Activated T-cell treated with anti-CD3 and anti-CD28 coated beads for 1 hour (primary cell): ENCODE measurements around the gene WIPF3.

Experiments
- DNase-seq: peaks from one replicate; pipeline ENCODE4 v3.0.0-alpha.2; 2020; ENCODE audit warnings: low read depth

Gene WIPF3

DNA sequence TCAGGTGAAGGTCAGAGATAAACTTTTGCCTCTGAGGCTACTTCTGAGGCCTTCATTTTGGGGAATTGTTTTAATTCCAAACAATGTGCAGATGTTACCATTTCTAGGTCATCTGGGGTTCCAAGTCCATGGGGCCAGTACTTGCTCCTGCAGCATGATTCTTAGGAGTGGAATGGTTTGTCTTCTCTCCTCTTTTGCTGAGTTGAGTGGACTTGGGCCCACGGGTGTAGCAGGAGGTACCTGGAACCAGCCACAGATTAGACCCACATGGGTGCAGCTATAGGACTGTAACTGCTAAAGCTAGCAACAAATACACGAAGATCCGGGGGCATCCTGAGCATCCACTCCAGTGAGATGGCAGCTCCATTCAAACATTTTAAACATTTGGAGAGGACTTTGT is 41.6 kb downstream of the WIPF3 start:
- no peak for DNase-seq

DNA sequence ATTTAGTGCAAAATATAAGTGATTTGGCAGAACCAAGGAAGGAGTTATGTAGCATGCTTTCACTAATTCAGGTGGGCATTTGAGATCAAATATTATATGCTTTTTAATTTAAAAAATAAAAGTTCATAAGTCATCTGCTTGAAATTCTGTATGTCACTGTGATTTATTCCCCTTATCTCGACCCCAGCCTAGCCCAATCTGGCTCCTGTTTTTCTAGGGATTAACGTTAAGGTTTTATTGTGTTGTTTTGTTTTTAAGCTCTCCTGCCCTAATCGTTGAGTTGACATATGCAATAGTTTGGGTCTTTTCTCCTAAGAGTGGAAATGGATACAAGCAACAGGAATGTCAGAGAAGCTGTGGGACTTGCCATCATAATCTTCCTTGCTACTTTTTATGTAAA is 42.6 kb downstream of the WIPF3 start:
- DNase-seq: no peak

DNA sequence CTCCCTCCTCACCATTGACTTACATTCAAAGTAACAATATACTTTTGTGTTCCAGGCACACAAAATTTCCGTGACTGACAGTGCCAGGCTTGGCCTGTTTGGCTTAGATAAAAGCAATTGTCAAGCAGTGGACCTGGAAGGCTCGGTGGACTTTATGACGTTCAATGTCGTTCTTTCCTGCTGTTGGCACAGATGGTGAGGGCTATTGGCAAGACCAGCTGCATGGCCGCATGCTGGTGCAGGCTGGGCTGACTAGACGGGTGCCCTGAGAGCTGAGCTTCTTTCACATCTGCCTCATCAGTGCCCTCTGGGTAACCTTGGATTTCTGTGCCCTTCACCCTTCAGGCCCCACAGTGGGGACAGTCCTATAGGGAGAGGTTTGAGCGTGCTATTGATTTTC is 45.2 kb downstream of the WIPF3 start:
- DNase-seq: no peak

DNA sequence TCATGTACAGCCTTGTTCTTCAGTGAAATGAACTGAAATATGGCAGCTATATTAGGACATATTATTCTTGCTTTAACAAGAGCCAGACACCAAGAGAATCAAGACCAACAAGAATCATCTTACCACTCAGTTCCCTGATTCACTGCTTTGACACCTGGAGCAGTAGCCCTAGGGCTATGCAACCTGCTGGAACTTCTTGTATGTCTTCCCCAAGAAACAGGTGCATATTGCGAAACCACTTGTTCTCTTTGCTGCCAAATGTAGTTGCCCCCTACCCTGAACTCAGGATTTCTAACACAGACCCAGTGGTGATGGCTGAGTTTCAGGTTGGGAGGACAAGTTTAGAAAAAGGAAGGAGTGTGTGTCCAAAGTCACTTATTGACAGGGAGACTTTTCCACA is 46.1 kb downstream of the WIPF3 start:
- DNase-seq: no peak

DNA sequence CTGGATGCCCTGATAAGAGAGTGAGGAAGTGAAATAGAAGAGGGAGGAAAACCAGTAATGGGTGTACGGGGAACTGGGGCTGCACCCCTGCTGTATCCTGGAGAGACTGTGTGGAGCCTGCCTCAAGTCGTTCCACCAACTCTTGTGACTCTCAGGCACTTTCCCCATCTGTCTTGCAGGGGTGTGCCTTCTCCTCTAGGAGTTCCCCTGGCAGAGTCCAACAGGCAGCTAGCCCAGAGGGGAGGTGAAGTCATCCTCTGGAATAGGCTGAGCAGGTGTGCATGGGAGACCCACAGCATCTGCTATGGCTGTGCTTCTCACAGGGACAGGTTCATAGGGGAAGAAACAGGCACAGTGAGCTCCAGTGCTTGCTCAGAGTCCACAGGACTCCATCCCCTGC is 46.8 kb downstream of the WIPF3 start:
- no peak for DNase-seq

DNA sequence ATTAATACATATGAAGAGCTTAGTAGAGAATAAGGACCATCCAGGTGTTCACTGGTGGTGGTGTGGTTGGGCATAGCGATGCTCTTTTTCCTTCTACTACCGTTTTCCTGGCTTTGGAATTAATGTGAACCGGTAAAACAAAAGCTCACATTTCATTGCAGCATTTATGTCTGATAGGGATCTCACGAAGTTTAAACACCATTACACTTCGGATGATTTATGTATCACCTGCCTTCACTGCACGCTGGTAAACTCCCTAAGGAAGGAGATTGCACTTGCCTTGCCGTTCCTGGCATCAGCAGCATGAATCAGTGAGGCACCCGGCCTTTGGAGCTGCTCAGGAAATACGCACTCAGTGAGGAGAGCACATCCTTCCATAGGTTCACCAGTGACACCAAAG is 47.5 kb downstream of the WIPF3 start:
- no peak for DNase-seq

DNA sequence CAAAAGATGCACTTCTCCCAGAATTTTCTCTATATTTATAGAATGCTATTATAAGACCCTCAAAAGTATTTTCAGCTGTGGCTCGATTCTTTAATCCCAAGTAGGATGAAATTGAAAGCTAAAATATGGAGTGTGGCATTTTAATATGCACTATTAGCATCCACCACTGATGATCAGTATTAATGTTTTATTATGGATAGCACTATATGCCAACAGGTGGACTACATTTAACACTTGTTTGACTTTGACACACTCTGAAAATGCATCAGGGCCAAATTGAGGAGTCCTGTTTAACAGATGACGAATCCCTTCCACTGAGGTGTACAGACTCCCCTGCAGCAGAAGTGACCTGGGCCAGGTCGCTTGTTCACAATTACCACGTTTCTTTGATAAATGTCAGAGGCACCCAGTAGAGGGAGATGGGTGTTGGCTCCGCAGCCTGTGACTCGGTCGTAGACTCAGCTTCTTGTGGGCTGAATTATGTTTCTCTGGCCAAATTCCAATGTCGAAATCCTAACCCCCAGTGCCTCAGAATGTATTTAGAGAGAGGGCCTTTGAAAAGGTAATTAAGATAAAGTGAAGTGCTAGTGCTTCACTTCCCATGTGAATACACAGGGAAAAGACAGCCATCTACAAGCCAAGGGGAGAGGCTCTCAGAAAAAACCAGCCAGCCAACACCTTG is 48.1 kb downstream of the WIPF3 start:
- DNase-seq: no peak

DNA sequence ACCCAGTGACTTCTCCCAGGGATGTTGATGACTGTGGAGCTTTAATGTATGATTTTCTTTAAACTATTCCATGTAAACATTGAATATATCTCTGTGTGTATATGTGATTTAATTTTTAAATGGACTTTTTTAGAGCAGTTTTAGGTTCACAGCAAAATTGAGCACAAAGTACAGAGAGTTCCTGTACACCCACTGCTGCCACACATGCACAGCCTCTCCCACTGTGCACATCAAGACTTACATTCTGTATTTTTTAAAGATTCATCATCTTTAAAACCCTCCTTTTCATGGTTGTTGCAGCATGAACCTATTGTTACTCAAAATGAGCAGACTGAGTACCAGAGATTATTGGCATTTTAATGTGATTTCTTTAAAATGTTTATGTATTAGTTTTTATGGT is 51.3 kb downstream of the WIPF3 start:
- no peak for DNase-seq

DNA sequence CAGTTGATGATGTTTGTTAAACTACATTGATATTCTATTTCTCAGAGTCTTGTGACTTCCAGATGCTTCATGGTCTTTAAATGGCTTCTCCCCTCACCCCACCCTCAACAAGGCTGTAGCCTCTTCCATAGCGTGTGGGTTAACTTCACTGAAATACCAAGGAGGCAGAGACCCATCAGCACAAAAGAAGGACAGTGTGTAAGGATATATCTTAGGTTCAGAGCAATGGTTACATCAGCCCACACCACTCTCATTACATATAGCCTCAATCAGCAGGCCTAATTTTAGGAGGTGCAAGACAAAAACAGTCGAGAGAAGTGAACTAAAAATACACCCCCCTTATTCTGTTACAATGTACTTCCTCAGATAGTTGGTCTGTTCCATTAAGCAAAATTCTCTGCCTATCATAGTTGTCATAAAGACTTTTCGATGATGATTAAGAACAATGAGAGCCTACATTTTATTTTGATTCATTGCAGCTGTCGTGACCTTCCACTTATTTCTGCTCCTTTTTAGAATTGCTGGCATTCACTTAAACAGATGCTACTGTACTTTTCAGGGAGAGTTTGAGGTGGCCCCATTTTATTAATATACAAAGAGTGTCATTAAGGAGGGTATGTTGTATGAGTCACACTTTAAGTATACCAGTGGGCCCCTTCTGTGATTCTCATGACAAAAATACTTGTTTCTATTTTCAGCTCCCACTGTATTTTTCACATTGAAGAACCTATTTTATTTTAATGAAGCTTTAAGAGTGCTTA is 52.1 kb downstream of the WIPF3 start:
- DNase-seq: no peak

DNA sequence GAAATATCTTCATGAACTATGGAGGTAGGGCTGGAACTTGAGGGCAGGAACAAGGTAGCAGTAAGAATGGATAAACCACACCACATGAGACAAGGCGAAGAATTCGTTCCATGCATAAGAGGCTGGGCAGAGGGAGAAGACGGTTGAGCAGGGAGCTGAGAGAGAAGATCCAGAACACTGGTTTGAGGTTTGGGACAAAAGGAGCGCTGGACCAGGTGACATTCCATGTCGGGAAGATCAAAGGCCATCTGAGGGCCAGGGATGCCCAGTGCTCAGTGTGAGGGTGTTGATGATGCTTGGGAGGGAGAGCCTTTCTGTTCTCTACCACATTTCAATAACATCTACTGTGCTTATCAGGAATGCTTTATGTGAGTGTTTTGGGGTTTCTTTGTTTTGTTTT is 52.8 kb downstream of the WIPF3 start:
- DNase-seq: no peak

DNA sequence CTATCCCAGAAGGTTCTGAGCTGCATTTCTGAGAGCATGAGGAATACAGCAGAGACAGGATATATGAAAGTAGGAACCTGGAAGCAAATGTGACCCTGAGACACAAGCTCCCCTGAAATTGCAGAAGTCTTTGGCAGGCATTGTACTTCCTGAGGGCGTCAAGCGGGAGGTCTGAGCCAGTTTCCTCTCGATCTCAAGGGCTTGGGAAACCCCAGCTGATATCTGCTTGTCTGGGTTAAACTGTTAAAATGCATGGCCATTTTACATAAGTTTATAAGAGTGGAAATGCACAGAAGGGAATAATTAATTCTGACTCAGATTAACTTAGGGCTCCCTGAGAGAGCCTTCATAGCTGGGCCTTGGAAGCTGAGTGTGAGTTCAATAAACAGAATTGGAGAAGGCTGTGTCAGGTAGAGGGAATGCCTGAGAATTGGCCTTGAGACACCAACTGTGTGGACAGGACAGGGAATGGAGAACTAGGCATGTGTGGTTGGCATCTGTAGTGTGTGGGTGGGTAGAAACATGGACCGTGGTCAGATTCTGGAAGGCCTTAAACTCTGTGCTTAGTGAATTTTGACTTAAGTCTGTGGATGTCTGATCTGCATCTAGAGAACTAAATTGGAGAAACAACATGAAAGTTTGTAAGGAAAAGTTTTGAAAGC is 53.3 kb downstream of the WIPF3 start:
- DNase-seq: no peak

DNA sequence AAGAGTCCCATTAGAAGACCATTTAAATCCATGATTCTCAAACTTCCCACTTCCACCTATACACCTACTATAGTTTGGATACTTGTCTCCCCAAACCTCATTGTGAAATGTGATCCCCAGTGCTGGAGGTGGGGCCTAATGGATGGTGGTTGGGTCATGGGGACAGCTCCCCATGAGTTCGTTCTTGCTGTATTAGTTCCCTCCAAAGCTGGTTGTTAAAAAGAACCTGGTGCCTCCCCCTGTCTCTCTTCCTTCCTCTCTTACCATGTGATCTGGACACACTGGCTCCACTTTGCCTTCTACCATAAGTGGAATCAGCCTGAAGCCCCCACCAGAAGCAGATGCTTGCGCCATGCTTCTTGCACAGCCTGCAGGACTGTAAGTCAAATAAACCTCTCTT is 53.9 kb downstream of the WIPF3 start:
- no peak for DNase-seq

DNA sequence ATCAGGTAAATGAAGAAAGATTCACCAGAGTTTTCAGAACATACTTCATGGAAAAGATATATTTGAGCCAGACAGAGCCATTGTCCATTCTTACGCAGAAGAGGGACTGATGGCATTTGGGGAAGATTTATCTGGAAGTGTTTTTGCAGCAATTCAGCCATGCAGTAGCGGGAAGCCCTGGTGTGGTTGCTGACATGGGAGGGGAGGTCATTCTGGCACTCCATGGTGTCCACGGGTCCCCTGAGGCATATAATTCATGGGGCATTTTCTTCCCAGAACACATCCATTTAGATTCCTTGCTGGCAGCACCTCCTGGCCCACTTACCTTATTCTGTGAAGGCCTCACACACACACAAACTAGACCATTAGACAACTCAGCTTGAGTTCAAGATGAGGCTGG is 55.6 kb downstream of the WIPF3 start:
- DNase-seq: no peak

DNA sequence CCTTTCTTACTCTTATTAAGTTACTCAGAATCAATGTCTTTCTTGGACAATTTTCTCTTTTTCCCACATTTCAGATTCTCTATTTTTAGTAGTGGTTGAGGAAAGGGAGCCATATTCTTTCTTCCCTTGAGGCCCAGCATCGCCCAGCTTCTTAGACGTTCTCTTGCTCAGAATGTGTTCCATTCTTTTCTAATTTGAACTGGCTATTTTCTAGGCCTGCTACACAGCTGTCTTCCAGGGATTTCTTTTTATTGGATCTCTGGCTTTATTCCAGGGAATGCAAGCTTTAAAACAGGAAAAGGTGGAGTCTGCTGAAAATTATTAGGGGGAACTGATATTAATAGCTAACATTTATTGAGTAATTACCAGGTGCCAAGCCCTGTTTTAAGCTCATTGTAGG is 58.3 kb downstream of the WIPF3 start:
- no peak for DNase-seq

DNA sequence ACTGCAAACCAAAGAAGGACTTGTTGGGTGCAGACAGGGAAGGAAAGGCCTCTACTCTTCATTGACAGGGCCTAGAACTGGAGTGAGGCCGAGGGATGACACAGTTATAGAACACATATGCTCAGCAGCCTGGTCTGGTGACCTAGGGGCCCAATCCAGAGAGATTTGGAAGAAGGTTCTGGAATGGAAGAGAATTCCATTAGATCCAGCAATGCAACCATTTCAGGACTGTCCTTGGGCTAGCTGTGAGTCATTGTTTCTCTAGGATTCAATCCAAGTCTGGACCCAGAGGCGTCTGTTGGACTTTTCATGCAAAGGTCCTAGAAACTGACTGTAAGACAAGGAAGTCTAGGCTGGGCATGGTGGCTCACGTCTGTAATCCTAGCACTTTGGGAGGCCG is 59.2 kb downstream of the WIPF3 start:
- no peak for DNase-seq

DNA sequence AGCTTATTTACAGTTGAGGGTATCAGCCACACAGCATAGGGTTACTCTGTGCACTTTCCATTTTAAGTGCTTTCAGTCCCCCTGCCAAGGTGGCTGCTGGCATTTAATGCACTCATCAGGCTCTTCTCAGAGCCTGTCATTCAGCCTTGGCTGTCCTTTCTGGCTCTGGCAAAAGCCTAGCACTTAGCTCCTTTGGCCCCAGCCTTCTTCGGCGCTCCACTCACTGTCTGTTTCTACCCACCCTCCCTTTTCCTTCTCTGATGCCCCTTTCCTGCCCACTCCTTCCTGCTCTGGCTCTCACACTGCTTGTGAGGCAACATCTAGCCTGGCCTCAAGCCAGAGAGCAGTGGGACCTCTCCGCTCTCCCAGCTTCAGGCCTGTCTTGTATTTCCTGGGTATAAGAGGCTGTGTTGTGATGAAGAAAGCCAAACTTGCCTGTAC is 60.2 kb downstream of the WIPF3 start:
- DNase-seq: no peak

DNA sequence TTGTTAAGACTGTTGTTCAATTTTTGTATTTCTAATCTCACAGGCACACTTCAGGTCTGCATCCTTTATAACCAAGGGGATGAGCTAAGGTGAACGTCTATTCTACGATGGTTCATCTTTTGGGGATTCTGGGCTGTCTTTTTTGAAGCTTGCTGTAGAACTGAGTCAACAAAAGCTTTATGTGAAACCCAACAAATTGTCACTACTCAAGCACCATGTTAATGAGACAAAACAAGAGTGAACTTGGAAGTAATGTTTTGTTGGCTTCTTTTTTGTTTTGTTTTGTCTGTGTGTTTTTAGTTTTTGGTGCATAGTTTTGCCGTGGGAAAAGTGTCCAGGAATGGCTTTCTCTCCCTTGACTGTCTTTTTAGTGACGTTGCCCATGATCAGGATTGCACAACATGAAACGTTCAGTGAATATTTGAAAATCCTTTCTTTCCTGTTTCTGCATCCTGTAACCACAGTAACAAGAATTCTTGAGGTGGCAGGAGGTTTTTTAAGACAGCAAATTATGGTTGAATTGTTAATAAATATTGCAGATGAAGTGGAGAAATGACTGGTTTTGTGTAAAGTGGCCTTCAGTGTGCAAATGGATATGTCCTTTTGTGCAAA is 65.6 kb downstream of the WIPF3 start:
- no peak for DNase-seq

DNA sequence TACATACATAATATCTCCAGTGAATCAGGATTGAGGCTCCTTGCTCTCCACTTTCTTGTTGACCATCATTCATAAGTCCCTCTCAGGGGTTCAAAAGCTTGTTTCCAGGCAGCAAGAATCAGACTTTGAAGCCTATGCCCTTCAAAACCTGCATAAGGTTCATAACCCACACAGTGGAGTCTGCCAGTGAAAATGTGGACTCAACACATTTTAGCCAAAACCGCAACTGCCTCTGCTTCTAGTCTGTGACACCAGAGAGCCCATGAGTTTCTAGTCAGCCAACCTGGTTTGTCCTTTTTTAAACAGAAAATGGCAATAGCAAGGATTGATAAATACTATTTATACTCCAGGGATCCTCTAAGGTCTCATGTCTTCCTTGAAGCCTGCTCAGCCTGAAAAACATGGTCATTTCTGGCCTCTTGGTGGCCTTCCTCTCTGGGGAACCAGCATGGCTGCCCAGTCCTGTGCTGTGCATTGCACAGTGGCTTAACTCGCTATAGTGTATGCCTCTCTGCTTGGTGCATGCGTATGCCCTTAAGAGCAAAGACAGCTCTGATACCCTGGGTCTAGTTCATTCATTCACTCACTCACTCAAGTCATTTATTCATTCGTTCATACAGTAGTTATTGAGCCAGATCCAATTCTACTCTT is 67.5 kb downstream of the WIPF3 start:
- DNase-seq: no peak

DNA sequence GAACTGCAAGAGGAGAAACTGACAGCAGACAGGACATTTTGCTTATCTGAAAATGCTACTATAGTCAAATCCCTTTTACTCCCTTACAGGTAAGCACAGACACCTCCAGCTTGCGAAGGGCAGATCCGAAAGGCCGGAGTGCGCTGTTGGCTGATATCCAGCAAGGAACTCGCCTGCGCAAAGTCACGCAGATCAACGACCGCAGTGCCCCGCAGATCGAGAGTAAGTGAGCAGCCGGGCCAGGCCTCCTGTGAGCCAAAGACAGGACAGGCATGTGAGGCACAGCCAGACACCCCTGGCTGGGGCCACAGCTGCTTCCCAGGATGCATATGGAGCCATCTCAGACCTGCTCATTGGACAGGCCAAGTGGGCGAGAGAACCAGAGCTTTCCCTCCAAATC is 69.4 kb downstream of the WIPF3 start:
- no peak for DNase-seq

DNA sequence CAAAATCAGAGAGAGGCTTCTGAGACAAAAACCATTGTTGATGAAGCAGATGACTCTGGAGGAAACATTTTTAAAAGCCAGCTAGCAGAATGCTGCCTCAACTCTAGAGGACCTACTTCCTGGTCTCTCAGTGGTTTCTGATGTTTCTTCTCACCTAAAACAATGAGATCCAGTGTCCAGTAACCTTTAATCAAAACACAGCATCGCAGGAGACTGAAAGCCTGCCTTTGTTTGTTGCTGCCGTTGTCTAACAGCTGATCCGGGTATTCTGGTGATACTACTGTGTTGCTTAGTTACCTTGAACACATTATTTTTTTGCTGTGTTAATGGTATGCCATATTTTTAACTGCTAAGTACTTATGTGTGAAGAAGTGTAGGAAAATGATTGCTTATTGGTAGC is 70.9 kb downstream of the WIPF3 start:
- DNase-seq: no peak

DNA sequence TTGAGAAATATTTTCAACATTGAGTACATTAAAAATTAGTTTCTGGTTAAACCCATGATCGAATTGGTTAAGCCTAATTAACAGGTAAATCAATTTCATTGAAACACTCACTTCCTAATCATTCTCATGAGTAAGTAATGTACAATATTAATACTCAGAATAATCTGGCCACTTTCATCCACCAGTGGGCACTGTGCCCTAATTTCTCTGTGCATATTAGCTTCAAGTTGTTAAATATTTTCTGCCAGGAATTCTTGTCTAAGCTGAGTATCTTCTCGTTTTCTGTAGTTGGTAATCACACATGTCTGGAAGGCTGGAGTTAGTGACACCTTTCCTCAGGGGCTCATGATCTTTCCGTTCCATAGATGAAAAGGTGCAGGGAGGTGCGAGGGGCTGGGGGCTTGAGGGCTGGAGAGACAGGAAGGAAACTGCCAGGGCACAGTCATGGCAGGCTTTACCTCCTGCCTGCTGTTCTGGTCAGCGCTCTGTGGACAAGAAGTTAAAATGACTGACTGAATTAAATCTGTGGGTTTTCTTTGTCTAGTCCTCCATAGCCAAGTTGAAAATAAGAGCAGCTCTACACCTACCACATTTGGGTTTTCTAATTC is 71.9 kb downstream of the WIPF3 start:
- DNase-seq: peak; percentile 7

DNA sequence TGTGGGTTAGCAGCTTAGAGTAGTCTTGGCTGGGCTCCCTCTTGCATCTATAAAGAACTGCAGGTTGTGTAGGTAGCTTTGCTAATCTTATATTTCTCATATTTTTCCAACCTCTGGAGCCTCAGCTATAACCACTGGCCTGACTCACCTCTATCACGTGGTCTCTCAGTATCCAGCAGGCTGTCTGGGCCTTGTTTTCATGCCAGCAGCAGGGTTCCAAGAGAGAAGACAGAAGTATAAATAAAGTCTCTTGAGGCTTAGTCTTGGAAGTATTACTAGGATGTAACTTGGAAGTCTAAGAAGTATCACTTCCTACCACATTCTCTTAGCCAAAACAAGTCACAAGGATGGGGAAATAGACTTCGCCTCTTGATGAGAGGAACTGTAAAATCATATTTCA is 73.3 kb downstream of the WIPF3 start:
- DNase-seq: no peak
